Neural cell (in vitro differentiated cells): ENCODE results near the gene POC5.

ENCODE experiments used
- EP300 ChIP-seq: fragments of 450-650 bp; conservative IDR thresholded peaks from 2 replicates; pipeline ENCODE4 v1.6.1; 2014; ENCODE audit warnings: antibody characterized with exemption, mild to moderate bottlenecking, moderate library complexity; ENCODE audit not compliant: poor library complexity, severe bottlenecking
- EZH2 ChIP-seq: fragments of 200-600, 300-800 bp; shearing (Covaris generic), sonication (generic); IDR thresholded peaks from 2 replicates; pipeline ENCODE4 v1.6.1; 2014; ENCODE audit warnings: antibody characterized with exemption, low read length, borderline replicate concordance, mild to moderate bottlenecking; ENCODE audit not compliant: insufficient read depth, poor library complexity, severe bottlenecking
- MXI1 ChIP-seq: fragments of 450-650 bp; conservative IDR thresholded peaks from 2 replicates; pipeline ENCODE4 v1.6.1; 2014; ENCODE audit warnings: antibody characterized with exemption, mild to moderate bottlenecking; ENCODE audit not compliant: poor library complexity, severe bottlenecking
- POLR2AphosphoS5 ChIP-seq: IDR thresholded peaks from 2 replicates; pipeline ENCODE4 v1.6.1; 2012
- RAD21 ChIP-seq: fragments of 450-650 bp; conservative IDR thresholded peaks from 2 replicates; pipeline ENCODE4 v1.6.1; 2014; ENCODE audit warnings: antibody characterized with exemption, mild to moderate bottlenecking, moderate library complexity
- REST ChIP-seq: IDR thresholded peaks from 2 replicates; pipeline ENCODE4 v1.6.1; 2012; ENCODE audit warnings: borderline replicate concordance
- TF ChIP-seq, protein P1 (sequence below): fragments of 450-650 bp; IDR thresholded peaks from 2 replicates; pipeline ENCODE4 v1.5.1; 2014; ENCODE audit warnings: antibody characterized with exemption, mild to moderate bottlenecking, moderate library complexity; ENCODE audit not compliant: poor library complexity, severe bottlenecking

GRCh38 chr5:75721573-75721972 lies 4.3 kb upstream of the POC5 start:
- TF ChIP-seq REST (no peak), RAD21 (no peak), POLR2AphosphoS5 (no peak), EP300 (no peak), MXI1 (no peak), EZH2 (no peak)
- TF ChIP-seq, protein P1, sequence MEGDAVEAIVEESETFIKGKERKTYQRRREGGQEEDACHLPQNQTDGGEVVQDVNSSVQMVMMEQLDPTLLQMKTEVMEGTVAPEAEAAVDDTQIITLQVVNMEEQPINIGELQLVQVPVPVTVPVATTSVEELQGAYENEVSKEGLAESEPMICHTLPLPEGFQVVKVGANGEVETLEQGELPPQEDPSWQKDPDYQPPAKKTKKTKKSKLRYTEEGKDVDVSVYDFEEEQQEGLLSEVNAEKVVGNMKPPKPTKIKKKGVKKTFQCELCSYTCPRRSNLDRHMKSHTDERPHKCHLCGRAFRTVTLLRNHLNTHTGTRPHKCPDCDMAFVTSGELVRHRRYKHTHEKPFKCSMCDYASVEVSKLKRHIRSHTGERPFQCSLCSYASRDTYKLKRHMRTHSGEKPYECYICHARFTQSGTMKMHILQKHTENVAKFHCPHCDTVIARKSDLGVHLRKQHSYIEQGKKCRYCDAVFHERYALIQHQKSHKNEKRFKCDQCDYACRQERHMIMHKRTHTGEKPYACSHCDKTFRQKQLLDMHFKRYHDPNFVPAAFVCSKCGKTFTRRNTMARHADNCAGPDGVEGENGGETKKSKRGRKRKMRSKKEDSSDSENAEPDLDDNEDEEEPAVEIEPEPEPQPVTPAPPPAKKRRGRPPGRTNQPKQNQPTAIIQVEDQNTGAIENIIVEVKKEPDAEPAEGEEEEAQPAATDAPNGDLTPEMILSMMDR = no peak
